NOMO-1 treated with DMSO at 0.1 percent for 48 hours (cell line): ENCODE data around the gene SPATS2L.
A peak's percentile ranks its signal among the peaks of the same experiment; 100 is the strongest.

Experiments used
- DNase-seq: peaks from one replicate; lab custom pipeline; 2025; ENCODE audit not compliant: unreplicated experiment; lab: John Stamatoyannopoulos, UW

Gene SPATS2L

DNA sequence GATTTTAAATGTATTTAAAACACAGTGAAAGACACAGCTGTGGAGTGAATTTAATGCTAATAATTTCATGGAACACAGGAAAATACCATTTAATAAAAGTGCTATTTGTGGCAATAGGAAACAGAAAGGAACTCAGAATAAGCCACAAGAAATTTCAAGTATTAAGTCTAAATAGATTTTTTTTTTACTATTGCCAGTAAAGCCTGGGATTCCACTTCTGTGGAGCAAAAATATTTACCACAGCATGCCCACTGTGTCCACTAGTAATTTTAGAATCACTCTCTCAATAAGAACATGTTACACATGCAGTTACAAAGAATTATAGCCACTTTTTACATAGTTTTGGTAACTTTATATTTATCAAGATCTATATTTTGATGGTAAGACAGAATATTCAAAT is 186.2 kb downstream of the SPATS2L start:
- DNase-seq: no peak

DNA sequence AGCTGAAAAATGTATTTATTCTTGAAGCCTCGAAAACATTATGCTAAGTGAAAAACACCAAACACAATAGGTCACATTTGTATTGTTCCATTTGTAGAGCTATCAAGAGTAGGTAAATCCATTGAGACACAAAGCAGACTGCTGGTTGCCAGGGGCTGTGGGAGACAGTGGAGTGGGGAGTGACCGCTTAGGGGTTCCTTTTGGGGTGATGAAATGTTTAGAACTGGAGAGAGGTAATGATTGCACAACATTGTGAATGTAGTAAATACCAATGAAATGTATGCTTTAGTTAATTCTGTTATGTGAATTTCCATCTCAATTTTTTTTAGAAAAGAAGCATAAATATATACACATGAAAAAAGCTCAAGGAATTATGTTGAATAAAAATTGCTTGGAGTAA is 187.6 kb downstream of the SPATS2L start:
- DNase-seq: no peak

DNA sequence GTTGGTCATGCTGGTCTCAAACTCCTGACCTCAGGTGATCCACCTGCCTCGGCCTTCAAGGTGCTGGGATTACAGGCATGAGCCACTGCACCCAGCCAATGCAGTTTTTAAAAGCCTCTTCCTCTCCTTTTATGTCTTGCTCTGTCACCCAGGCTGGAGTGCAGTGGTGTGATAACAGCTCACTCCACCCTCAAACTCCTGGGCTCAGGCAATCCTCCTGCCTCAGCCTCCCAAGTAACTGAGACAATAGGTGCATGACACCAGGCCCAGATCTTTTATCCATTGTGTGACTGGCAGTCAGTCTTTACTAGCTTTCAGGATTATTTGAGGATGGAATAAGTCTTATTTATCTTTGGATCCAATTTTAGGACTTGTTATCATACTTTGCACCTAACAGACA is 190.2 kb downstream of the SPATS2L start:
- no peak for DNase-seq

DNA sequence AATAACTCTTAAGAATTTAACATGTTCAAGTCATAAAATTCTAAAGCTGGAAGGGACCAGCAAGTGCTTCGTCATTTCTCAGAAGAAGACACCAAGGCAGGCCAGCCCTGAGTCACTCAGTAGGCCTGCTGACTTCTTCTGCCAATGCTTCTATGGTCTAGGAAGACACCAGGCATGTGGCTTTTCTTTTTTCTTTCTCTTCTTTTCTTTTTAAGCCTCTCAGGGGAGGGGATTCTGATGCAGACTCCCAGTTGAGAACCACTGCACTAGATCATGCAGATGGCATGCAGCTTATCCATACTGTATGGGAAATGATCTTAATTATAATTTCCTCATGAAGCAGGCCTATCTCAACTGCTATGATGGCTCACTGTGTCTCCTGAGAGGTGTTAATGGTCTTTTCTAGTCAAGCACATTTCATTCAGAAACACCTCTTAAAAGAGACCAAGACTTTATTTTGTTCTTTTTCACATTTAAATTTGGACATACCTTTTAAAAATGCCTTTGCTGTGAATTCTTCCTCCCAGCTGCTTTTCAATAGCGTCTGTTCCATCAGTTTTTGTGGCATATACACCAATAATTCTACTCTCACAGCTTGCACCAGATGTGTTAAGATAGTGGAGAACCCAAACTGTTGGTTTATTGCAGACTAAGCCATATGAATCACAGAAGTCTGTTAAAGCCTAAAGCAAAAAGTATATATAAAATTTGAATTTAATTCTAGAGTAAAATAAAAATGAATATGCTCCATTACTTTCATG is 192.1 kb downstream of the SPATS2L start:
- DNase-seq: no peak

DNA sequence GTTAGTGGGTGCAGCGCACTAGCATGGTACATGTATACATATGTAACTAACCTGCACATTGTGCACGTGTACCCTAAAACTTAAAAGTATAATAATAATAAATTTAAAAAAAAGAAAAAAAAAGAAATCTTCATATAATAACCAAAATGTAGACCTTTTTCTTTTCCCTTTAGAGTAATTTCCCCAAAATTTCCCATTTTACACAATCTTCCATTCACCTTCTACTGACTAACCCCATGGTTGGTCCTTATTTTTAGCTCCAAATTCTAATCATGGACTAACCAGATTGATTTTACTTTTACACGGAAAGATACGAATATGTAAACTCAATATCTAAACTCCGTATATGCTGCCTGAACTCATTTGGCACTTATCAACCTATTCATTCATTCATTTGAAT is 195.7 kb downstream of the SPATS2L start:
- no peak for DNase-seq

DNA sequence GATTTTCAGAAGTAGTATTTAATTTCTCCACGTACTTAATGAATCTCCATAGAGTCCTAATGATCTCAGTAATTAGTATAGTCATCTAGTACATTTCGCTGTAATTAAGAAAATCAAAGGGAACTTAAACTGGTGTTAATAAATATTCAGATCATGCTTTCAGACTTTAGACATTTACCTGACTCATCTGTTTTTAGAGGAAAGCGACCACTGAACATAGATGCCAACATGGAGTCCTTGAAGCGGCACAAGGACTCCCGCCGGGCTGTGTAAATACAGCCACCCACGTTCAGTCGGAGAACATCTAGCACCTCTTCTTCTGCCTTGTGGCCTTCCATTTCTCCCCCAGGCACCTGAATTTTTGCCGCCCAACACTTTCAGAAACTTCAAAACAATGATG is 200.2 kb downstream of the SPATS2L start:
- DNase-seq: no peak

DNA sequence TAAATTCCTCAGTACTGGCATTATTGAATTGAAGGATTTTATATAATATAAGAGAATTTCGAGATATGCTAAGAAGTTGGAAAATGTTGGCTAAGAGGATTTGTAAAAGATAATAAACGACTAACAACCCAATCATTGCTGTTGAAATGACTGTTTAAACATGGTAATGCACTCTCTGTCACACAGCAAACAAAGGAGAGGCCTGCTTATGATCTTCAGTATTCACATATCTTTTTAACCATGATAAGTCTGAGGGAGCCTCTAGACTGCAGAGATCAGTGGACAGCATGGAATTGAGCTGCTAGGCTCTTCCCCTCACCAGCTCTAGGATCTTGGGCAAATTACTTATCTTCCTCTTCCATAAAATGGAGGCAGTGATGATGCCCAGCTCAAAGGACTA is 200.7 kb downstream of the SPATS2L start:
- no peak for DNase-seq

DNA sequence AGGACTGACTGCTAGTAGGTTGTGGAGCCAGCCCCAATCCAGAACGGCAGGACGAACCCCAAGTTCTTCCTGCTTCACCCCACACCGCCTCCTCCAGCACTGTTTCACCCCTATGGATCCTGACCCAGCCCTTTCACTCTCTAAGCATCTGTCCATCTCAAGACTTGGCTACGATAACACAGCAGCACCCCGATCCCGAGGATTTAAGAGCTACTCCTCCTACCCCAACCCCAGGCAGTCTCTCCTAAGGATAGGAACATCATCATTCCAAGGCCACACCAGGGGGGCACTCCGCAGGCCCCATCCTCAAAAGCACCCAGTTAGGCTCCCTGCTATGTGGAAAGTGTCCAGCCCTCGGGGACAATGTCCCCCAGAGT is 202.7 kb downstream of the SPATS2L start:
- DNase-seq: no peak

DNA sequence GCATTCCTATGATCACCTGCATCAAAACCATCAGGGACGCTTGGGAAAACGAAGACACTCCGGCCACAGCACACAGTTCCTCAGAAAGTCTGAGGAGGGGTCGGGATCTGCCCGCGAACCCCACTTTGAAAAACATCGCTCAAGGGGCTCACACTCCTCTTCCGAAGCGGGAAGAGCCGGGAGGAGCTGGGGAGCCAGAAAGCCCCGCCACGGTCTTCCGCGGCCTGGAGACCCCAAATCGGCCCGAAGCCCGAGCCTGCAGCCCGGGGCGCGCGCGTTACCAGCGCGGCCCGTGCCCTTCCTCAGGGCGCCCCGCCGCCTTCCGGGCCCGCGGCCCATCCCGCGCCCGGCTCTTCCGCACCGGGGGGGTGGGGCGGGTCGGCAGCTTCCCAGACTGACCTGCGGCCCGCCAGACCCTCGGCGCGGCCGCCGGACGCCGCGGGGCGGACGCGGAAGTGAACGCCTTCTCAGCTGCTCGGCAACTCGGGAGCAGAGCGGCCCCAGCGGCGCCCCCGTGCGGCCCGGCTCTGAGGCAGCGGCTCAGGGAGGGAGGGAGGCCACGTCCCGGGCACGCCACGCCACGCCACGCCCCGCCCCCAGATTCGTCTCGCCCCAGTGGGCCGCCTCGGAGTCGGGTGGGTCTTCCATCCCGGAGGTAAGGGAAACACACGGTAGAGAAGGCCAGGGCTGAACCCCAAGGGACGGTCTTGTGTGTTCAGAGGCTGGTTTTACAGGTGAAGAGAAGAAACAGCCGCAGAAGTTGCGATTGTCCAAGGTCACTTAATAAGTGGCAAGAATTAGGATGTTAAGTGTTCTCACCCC is 203.3 kb downstream of the SPATS2L start, which contains the start of gene KCTD18:
Gene KCTD18, minus strand, starts transcription at position 457 of the 822 bp plus-strand sequence. CDS start 3,052 bp downstream, outside the sequence.
- DNase-seq: peak; percentile 89

DNA sequence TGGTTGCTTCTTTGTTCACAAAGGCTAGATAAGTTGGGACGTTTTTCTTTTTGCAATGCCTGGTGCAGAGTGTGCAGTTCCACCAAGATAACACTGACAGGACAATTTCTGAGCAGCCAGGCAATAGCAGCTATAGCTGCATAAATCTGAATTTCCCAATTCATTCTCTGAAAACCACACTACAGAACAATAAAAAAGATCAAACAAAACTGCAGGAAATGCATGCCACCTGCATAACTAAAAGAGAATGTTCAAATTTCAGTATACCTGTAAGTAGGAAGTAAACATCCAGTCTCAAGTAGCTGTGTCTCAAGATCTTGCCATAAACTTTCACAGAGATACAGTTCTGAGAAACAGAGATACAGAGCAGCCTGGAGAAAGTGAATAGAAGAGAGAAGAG is 208.7 kb downstream of the SPATS2L start:
- no peak for DNase-seq

DNA sequence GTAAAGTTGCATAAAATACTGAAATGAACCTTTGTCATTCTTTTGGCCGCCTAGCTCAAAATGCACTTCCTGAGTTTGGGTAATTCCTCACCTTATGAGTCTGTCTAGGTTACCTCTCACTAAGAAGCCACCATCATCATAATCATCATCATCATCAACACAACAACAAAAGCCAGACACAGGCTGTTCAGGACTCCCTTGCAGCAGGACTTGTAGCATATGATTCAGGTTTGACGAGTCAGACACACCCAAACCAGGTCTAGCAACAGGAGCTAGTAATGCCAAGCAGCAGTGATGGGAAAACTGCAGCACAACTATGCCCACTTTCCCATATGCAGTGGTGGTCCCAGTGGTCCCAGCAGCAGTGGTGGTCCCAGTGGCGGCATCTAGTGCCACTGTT is 216.7 kb downstream of the SPATS2L start:
- DNase-seq: no peak

DNA sequence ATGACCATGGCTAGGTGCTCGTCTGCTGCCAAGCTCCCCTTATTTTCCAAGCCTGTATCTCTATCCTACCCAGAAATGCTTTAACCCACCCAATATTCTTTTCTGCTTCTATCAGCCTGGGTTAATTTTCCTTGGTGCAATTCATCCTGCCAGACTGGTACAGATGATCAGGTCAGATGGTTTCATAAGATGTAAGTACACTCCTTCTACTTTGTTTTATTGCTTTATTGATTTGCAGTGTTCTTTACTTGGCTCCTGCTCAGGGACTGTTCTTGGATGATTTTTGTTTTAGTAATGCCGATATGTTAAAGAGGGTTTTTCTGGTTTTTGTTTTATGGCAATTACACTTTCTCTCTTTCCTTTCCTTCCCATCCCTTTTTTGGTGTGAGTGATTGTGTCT is 217.1 kb downstream of the SPATS2L start:
- no peak for DNase-seq

DNA sequence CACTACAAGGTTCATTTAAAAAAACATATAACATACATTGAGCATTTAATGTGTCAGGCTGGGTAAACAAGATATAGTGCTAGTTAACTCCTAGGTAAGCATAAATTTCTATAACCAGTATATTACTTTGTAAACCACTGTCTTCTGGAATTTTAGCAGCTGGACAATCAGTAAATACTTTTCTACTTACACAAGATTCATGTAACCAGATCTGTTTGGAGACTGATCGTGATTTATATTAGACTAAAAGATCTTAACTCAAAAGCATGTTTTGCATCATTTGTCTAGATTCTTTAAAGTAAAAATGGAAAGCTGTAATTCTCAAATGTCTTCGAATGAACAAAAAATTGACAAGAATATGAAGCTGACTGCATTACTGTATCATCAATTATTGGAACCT is 218.6 kb downstream of the SPATS2L start:
- no peak for DNase-seq

DNA sequence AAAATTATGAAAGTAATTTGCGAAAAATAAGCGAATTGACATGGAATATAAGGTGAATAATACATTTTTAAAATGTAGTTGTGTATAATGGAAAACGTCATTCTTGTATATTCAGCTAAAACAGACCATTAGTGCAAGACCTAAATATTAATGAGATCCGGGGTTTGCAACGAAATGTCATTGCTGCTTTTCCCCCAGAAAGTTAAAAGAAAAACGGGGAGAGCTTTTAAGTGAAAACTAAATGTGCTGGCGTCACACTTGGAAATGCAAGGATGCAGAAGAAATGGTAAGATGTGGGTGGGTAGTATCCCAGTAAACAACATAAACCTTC is 219.0 kb downstream of the SPATS2L start:
- no peak for DNase-seq

DNA sequence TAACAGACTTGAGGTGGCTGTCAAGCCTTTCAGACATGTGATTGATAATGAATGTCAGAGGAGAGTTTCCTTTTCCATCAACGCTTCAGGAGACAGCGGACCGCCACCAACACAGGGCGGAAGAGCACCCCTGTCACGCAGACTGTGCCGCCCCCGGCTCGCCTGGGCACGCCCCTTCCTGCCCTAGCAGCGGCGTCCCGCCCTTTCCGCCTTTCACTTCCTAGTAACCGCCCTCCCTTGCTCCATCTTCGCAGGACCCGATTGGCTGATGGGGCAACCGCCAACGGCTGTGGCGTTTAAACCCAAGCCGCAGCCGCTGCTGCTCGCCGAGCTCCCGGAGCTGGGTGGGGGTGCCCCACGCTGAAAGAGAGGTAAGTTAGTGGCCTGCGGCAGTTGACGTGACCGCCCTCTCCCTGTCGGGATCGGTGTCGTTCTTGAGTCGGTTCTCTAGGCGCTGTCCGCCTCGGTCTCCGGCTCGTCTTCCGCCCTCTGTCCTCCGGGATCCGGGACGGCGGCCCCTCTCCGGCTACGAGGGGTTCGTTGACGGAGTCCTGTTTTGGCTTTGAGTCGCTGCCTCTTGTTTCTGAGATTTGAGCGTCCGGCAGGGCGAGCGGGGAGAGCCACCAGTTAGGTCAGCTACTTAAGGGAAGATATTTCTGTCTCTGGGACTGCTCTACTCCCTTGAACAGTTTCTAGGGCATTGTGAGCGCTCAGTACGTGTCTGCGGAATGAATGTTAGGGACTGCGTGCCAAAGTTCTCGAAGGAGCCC is 219.6 kb downstream of the SPATS2L start, which contains the start of gene SGO2:
Gene SGO2, plus strand, starts transcription at position 326 of the 770 bp plus-strand sequence. CDS start 6,769 bp downstream, outside the sequence.
- peak; percentile 98 for DNase-seq

DNA sequence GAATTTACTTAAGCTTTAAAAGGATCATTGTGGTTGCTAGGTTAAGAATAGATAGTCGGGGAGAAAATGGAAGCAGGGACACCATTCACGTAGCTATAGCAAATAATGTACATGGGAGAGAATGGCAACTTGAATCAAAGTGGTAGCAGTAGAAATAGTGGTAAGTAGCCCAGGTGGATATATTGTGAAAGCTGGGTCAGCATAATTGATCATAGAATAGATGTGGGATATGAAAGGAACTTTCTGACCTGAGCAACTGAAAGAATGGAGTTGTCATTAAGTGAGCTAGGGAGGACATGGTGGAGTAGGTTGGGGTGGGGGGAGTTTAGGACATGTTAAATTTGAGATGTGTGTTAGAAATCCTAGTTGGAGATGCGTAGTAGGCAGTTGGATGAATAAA is 221.7 kb downstream of the SPATS2L start:
- DNase-seq: no peak
